Measurements from ENCODE around the gene DOC2A.

The DOC2A gene

DNA sequence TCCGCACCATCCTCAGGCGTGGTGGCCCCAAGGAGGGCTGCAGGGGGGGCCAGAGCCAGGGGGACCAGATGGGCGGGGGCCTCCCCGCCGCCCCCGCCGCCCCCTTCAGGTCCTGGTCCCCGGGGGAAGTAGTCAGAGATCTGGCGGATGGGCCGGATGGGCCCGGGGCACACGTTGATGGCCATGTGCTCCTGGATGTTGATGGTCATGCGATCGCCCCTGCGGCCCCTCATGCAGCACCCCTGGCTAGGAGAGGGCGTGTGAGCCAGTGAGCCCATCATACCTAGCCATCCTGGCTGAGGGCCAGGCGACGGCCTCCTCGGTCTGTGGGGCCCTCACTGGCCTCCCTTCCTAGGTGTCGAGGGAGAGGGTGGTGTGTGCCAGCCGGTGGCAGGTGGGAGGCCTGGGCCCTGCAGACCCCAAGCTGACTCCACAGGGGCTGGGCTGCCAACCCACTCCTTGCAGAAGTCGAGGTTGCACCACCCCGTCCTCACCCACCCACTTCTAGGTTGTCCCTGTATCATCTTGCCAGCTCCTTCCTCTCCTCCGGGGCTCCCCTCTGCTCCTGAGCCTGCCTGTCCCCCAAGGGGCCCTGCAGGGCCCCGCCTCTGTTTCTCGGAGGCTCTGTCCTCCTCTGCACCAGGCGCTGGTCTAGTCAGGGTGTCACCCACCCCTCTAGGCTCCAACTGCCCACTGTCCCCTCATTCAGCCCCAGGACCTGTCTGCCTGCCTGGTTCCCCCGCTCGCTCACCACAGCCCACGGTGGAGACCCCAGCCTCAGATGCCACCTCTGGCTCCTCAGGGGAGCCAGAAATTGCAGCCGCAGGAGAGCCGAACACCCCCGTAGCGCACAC is 610 bp downstream of the DOC2A start:
- Histone ChIP-seq H3K9me3 (replicated peaks in 1 of 11) (no peaks in the 10 kb centered on the region), H3K4me1 (peaks cover 15 to 52% (median 37%) of the 10 kb centered on the region in 10 experiments), H3K27ac (no peak overlapping the region), H3K4me3 (peak overlapping the region; percentile 52 to 75 (median 62)), H3K4me2 (peak overlapping the region; percentile 88 to 100 (median 97)), H3K9ac (peak overlapping the region in 10 of 11 experiments; percentile 38 to 79 (median 60); a peak in 18 of 22 replicates), H4K20me1 (peaks cover 0 to 31% (median 6%) of the 10 kb centered on the region in 11 experiments; a peak in 9 of 22 replicates), H3K36me3 (peaks cover 0 to 13% (median 6%) of the 10 kb centered on the region in 11 experiments; a peak in 8 of 22 replicates), H3K27me3 (peaks cover 0 to 29% (median 4%) of the 10 kb centered on the region in 11 experiments; a peak in 13 of 22 replicates)
- TF ChIP-seq Cebpa-rat (IDR thresholded peaks at IDR 0.05), result no peak

- H3K9me3 ChIP-seq (replicated peaks in 1 of 11), result no peaks in the 10 kb centered on the region
- TF ChIP-seq Cebpa-rat (IDR thresholded peaks at IDR 0.05), result no peak
- H3K9ac ChIP-seq, result peak overlapping the region in 1 of 11 experiments; percentile 79; a peak in 1 of 22 replicates
- peaks cover 0 to 29% (median 4%) of the 10 kb centered on the region in 11 experiments; a peak in 13 of 22 replicates for H3K27me3 ChIP-seq
- peaks cover 8 to 38% (median 13%) of the 10 kb centered on the region in 11 experiments; a peak in 18 of 22 replicates for H4K20me1 ChIP-seq
- peaks cover 0 to 13% (median 6%) of the 10 kb centered on the region in 11 experiments; a peak in 8 of 22 replicates for H3K36me3 ChIP-seq
- H3K4me2 ChIP-seq, result peak overlapping the region in 8 of 11 experiments; percentile 88 to 100 (median 97); a peak in 17 of 22 replicates
- H3K4me3 ChIP-seq, result peak overlapping the region in 2 of 10 experiments; percentile 57 to 67; a peak in 1 of 20 replicates
- H3K27ac ChIP-seq, result no peak overlapping the region
- peaks cover 23 to 62% (median 46%) of the 10 kb centered on the region in 10 experiments for H3K4me1 ChIP-seq
These were observed 1.6 kb downstream of the DOC2A start for GRCh38 chr16:30009085-30009862.

- peaks cover 0 to 26% (median 4%) of the 10 kb centered on the region in 11 experiments; a peak in 13 of 22 replicates for H3K27me3 ChIP-seq
- H3K4me3 ChIP-seq, result no peak overlapping the region
- no peak overlapping the region for H3K9ac ChIP-seq
- H3K4me2 ChIP-seq, result no peak overlapping the region; a peak in 1 of 22 replicates
- peaks cover 27 to 80% (median 61%) of the 10 kb centered on the region in 10 experiments for H3K4me1 ChIP-seq
- no peaks in the 10 kb centered on the region for H3K9me3 ChIP-seq (replicated peaks in 1 of 11)
- TF ChIP-seq Cebpa-rat (IDR thresholded peaks at IDR 0.05), result no peak
- peaks cover 0 to 15% (median 6%) of the 10 kb centered on the region in 11 experiments; a peak in 9 of 22 replicates for H3K36me3 ChIP-seq
- H4K20me1 ChIP-seq, result peaks cover 10 to 57% (median 27%) of the 10 kb centered on the region in 11 experiments; a peak in 18 of 22 replicates
- no peak overlapping the region for H3K27ac ChIP-seq
These were observed 3.4 kb downstream of the DOC2A start for GRCh38 chr16:30007378-30007895.

DNA sequence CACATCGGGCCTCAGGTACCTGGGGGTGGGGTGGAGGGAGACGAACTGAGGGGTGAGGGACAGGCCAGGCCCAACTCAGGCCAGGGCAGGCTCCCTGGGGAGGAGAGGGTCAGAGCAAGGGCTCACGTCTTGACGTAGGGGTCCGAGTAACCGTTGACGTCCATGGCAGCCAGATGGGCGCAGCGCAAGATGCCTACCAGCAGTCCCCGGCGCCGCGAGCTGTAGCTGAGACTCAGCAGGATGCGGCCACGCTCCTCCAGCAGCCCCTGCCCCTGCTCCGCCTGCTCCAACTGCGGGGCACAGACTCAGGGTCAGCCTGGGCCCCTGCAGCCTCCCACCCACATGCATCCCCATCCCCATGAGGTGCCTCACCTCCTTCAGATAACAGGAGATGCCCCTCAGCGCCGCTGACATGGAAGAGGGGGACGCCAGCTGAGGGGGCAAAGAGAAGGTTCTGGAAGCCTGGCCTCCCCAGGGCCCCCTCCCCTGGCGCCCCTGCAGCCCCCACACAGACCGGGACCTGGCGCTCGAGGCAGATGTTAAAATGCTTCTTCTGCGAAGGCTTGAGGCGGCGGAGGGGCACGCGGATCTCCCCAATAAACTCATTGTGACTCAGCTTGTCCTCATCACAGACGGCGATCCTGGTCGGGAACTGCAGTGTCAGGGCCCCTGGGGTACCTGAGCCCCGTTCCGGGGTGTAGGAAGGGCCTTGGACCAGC is 4.0 kb downstream of the DOC2A start:
- H3K4me2 ChIP-seq, result peak overlapping the region in 4 of 11 experiments; percentile 85 to 99 (median 90); a peak in 5 of 22 replicates
- H4K20me1 ChIP-seq, result peaks cover 10 to 63% (median 32%) of the 10 kb centered on the region in 11 experiments; a peak in 18 of 22 replicates
- H3K4me3 ChIP-seq, result no peak overlapping the region
- no peak for TF ChIP-seq Cebpa-rat (IDR thresholded peaks at IDR 0.05)
- no peaks in the 10 kb centered on the region for H3K9me3 ChIP-seq (replicated peaks in 1 of 11)
- peaks cover 0 to 21% (median 6%) of the 10 kb centered on the region in 11 experiments; a peak in 10 of 22 replicates for H3K36me3 ChIP-seq
- H3K9ac ChIP-seq, result peak overlapping the region in 2 of 11 experiments; percentile 7 to 42; a peak in 1 of 22 replicates
- H3K27me3 ChIP-seq, result peaks cover 0 to 20% (median 4%) of the 10 kb centered on the region in 11 experiments; a peak in 13 of 22 replicates
- H3K27ac ChIP-seq, result no peak overlapping the region
- peaks cover 25 to 82% (median 63%) of the 10 kb centered on the region in 10 experiments for H3K4me1 ChIP-seq

GRCh38 chr16:30006095-30006473 is 4.7 kb downstream of the DOC2A start:
- Histone ChIP-seq H3K36me3 (peaks cover 0 to 25% (median 6%) of the 10 kb centered on the region in 11 experiments; a peak in 10 of 22 replicates), H4K20me1 (peaks cover 15 to 70% (median 40%) of the 10 kb centered on the region in 11 experiments; a peak in 19 of 22 replicates), H3K27ac (peak overlapping the region in 2 of 11 experiments; percentile 22 to 38; a peak in 2 of 22 replicates), H3K9ac (peak overlapping the region in 5 of 11 experiments; percentile 16 to 58 (median 48); a peak in 6 of 22 replicates), H3K9me3 (replicated peaks in 1 of 11) (no peaks in the 10 kb centered on the region), H3K4me2 (peak overlapping the region in 9 of 11 experiments; percentile 80 to 99 (median 90); a peak in 13 of 22 replicates), H3K27me3 (peaks cover 0 to 13% (median 0%) of the 10 kb centered on the region in 11 experiments; a peak in 10 of 22 replicates), H3K4me3 (no peak overlapping the region), H3K4me1 (peaks cover 24 to 85% (median 66%) of the 10 kb centered on the region in 10 experiments)
- no peak for TF ChIP-seq Cebpa-rat (IDR thresholded peaks at IDR 0.05)

- Histone ChIP-seq H3K4me1 (peaks cover 27 to 88% (median 68%) of the 10 kb centered on the region in 10 experiments), H3K27ac (0 out of 22 replicates have a peak overlapping the region, but pooled peaks of 1 of the 11 experiments have one; percentile 22), H3K36me3 (peaks cover 0 to 25% (median 6%) of the 10 kb centered on the region in 11 experiments; a peak in 10 of 22 replicates), H3K27me3 (peaks cover 0 to 8% (median 0%) of the 10 kb centered on the region in 11 experiments; a peak in 10 of 22 replicates), H3K9ac (peak overlapping the region in 6 of 11 experiments; percentile 23 to 61 (median 48); a peak in 10 of 22 replicates), H3K4me3 (peak overlapping the region in 3 of 10 experiments; percentile 28 to 46 (median 40); a peak in 5 of 20 replicates), H3K9me3 (replicated peaks in 1 of 11) (no peaks in the 10 kb centered on the region), H3K4me2 (peak overlapping the region; percentile 76 to 99 (median 90)), H4K20me1 (peaks cover 15 to 76% (median 43%) of the 10 kb centered on the region in 11 experiments; a peak in 19 of 22 replicates)
- TF ChIP-seq Cebpa-rat (IDR thresholded peaks at IDR 0.05), result no peak
These were observed 5.3 kb downstream of the DOC2A start for GRCh38 chr16:30005341-30006094.

Measured in BLaER1 treated with 17β-estradiol and CSF1 and Interleukin-3, amounts not matched to agents 10 nM and 100 nM (cell line).